ENCODE measurements around the gene RDH13.
"Not testable (repeated sequence)": the region's sequence is repeated elsewhere in the genome, so short reads cannot be mapped to it uniquely, and the experiment has no call there.

RDH13 gene

DNA sequence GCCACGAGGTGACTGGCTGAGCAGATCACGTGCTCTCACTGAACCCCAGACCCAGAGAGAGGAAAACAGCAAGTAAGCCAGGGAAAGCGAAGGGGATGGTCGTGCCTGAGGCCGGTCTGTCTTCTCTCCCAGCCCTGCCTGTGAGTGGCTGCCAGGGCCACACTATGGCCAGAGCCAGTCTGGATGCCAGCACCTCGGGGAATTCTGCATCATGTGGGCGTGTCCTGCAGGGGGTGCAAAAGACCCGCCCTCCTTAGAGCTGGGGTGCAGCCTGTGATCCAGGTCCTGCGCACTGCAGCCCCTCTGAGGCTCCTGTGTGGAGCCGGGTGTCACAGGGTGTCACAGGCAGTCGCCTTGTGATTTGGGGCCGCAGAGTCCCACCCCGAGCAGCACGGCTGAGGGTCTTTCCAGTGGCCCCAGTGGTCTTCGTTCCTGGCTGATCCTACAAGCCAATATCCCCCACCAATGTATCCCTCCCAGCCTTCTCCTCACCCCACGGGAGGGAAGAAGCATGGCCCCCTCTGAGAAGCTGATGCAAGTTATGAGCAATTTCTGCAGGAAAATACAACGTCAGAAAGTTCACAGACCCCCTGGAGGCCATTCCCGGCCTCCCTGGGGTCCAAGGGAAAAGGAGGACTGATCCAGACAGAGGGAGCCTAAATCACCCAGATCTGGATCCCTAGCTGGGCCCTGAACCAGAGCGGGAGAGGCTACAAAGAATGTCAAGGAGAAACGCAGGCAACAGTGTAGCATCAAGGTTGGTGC lies 46.8 kb upstream of the RDH13 start:
- H3K4me3 ChIP-seq (ENCODE audit: low read length, poor library complexity, severe bottlenecking), result no peak overlapping the region
- H3K4me2 ChIP-seq (ENCODE audit: low read depth, low read length, poor library complexity, severe bottlenecking), result no peak overlapping the region
- peaks cover 12% of the 10 kb centered on the region; the same call in 1 of the 2 replicates for H3K36me3 ChIP-seq (ENCODE audit: insufficient read depth, low read length)
- H3K79me2 ChIP-seq (ENCODE audit: insufficient read depth, low read length), result peaks cover 35% of the 10 kb centered on the region
- H3K9ac ChIP-seq (ENCODE audit: low read depth, low read length, poor library complexity, severe bottlenecking), result no peak overlapping the region
- peaks cover 13% of the 10 kb centered on the region for H3K4me1 ChIP-seq (ENCODE audit: insufficient read depth, low read length, poor library complexity, severe bottlenecking)
- peaks cover 32% of the 10 kb centered on the region for H4K20me1 ChIP-seq (ENCODE audit: insufficient read depth, low read length, poor library complexity, severe bottlenecking)
- no peaks in the 10 kb centered on the region for H3F3A ChIP-seq (ENCODE audit: low read depth)
- no peaks in the 10 kb centered on the region for H3K9me2 ChIP-seq (replicated peaks; ENCODE audit: low read depth, low read length)
- no peaks in the 10 kb centered on the region for H3K9me3 ChIP-seq (ENCODE audit: insufficient read depth, low read depth, low read length)
- TF ChIP-seq EZH2phosphoT487 (IDR thresholded peaks at IDR 0.05; ENCODE audit: borderline replicate concordance) (no peak), CTCF (conservative IDR thresholded peaks at IDR 0.05; ENCODE audit: low read length) (no peak)
- no peaks in the 10 kb centered on the region for H3K27me3 ChIP-seq (ENCODE audit: insufficient read depth, low read length, poor library complexity, severe bottlenecking)
- H2AFZ ChIP-seq (ENCODE audit: low read length), result no peak overlapping the region

GRCh38 chr19:55107252-55107651 lies 44.3 kb upstream of the RDH13 start:
- not testable (repeated sequence) for H2AFZ ChIP-seq (ENCODE audit: low read length); H4K20me1 ChIP-seq (ENCODE audit: insufficient read depth, low read length, poor library complexity, severe bottlenecking); H3K4me3 ChIP-seq (ENCODE audit: low read length, poor library complexity, severe bottlenecking); H3K9me2 ChIP-seq (replicated peaks; ENCODE audit: low read depth, low read length); H3K27me3 ChIP-seq (ENCODE audit: insufficient read depth, low read length, poor library complexity, severe bottlenecking); H3K9me3 ChIP-seq (ENCODE audit: insufficient read depth, low read depth, low read length); H3F3A ChIP-seq (ENCODE audit: low read depth); H3K9ac ChIP-seq (ENCODE audit: low read depth, low read length, poor library complexity, severe bottlenecking); H3K4me2 ChIP-seq (ENCODE audit: low read depth, low read length, poor library complexity, severe bottlenecking); H3K4me1 ChIP-seq (ENCODE audit: insufficient read depth, low read length, poor library complexity, severe bottlenecking)
- Histone ChIP-seq H3K36me3 (ENCODE audit: insufficient read depth, low read length) (peaks cover 18% of the 10 kb centered on the region; the same call in 1 of the 2 replicates), H3K79me2 (ENCODE audit: insufficient read depth, low read length) (peaks cover 11% of the 10 kb centered on the region; the same call in 1 of the 2 replicates)

- Histone ChIP-seq H3K79me2 (ENCODE audit: insufficient read depth, low read length) (0 out of 2 replicates have a peak, but pooled peaks cover 7% of the 10 kb centered on the region), H4K20me1 (ENCODE audit: insufficient read depth, low read length, poor library complexity, severe bottlenecking) (peaks cover 5% of the 10 kb centered on the region)
- no peak for TF ChIP-seq EZH2phosphoT487 (IDR thresholded peaks at IDR 0.05; ENCODE audit: borderline replicate concordance)
Measured at GRCh38 chr19:55106591-55106990, 43.6 kb upstream of the RDH13 start.

GRCh38 chr19:55105237-55105636 lies 42.3 kb upstream of the RDH13 start:
- no peaks in the 10 kb centered on the region for H3K9me3 ChIP-seq (ENCODE audit: insufficient read depth, low read depth, low read length)
- no peaks in the 10 kb centered on the region for H3K27me3 ChIP-seq (ENCODE audit: insufficient read depth, low read length, poor library complexity, severe bottlenecking)
- H3K79me2 ChIP-seq (ENCODE audit: insufficient read depth, low read length), result 0 out of 2 replicates have a peak, but pooled peaks cover 5% of the 10 kb centered on the region
- H3K4me1 ChIP-seq (ENCODE audit: insufficient read depth, low read length, poor library complexity, severe bottlenecking), result no peaks in the 10 kb centered on the region
- H3K4me3 ChIP-seq (ENCODE audit: low read length, poor library complexity, severe bottlenecking), result no peak overlapping the region
- H3K9me2 ChIP-seq (replicated peaks; ENCODE audit: low read depth, low read length), result no peaks in the 10 kb centered on the region
- H3F3A ChIP-seq (ENCODE audit: low read depth), result no peaks in the 10 kb centered on the region
- peaks cover 5% of the 10 kb centered on the region for H4K20me1 ChIP-seq (ENCODE audit: insufficient read depth, low read length, poor library complexity, severe bottlenecking)
- TF ChIP-seq CTCF (conservative IDR thresholded peaks at IDR 0.05; ENCODE audit: low read length), result no peak
- no peak for TF ChIP-seq EZH2phosphoT487 (IDR thresholded peaks at IDR 0.05; ENCODE audit: borderline replicate concordance)
- H3K4me2 ChIP-seq (ENCODE audit: low read depth, low read length, poor library complexity, severe bottlenecking), result no peak overlapping the region
- H3K9ac ChIP-seq (ENCODE audit: low read depth, low read length, poor library complexity, severe bottlenecking), result no peak overlapping the region
- H3K36me3 ChIP-seq (ENCODE audit: insufficient read depth, low read length), result peaks cover 24% of the 10 kb centered on the region; the same call in 1 of the 2 replicates
- no peak overlapping the region for H2AFZ ChIP-seq (ENCODE audit: low read length)

More at GRCh38 chr19:55106591-55106990, 43.6 kb upstream of the RDH13 start:
- Histone ChIP-seq H3K9me3 (ENCODE audit: insufficient read depth, low read depth, low read length) (no peaks in the 10 kb centered on the region), H3K4me2 (ENCODE audit: low read depth, low read length, poor library complexity, severe bottlenecking) (no peak overlapping the region), H3K27me3 (ENCODE audit: insufficient read depth, low read length, poor library complexity, severe bottlenecking) (no peaks in the 10 kb centered on the region), H3K36me3 (ENCODE audit: insufficient read depth, low read length) (peaks cover 22% of the 10 kb centered on the region; the same call in 1 of the 2 replicates), H3K4me3 (ENCODE audit: low read length, poor library complexity, severe bottlenecking) (no peak overlapping the region), H3F3A (ENCODE audit: low read depth) (no peaks in the 10 kb centered on the region), H2AFZ (ENCODE audit: low read length) (no peak overlapping the region), H3K4me1 (ENCODE audit: insufficient read depth, low read length, poor library complexity, severe bottlenecking) (no peaks in the 10 kb centered on the region), H3K9ac (ENCODE audit: low read depth, low read length, poor library complexity, severe bottlenecking) (no peak overlapping the region), H3K9me2 (replicated peaks; ENCODE audit: low read depth, low read length) (no peaks in the 10 kb centered on the region)
